H9 (cell line): ENCODE results near the gene GGA1. TPM values are rescaled to one million over a fixed set of nuclear protein-coding genes. Genes with fewer than 3 reads are reported as not detected.
A peak's percentile ranks its signal among the peaks of the same experiment; 100 is the strongest.

ENCODE experiments used
- DNase-seq: peaks from one replicate; pipeline ENCODE4 v3.0.0-alpha.2; 2017
- H2AFZ ChIP-seq: one replicate; pipeline ENCODE4 v1.6.1; 2013; ENCODE audit warnings: mild to moderate bottlenecking, low read length, control low read depth, moderate library complexity
- H2AK5ac ChIP-seq: 2 replicates; pipeline ENCODE4 v1.6.1; 2013; ENCODE audit warnings: low read length, control low read depth, mixed read lengths; ENCODE audit not compliant: insufficient read length
- H2BK120ac ChIP-seq: one replicate; pipeline ENCODE4 v1.6.1; 2013; ENCODE audit warnings: low read depth, mild to moderate bottlenecking, low read length, control low read depth, inconsistent platforms; ENCODE audit not compliant: poor library complexity, severe bottlenecking
- H2BK12ac ChIP-seq: 2 replicates; pipeline ENCODE4 v1.6.1; 2013; ENCODE audit warnings: low read length, control low read depth, mixed read lengths, low read depth; ENCODE audit not compliant: insufficient read length
- H2BK15ac ChIP-seq: 2 replicates; pipeline ENCODE4 v1.6.1; 2013; ENCODE audit warnings: low read depth, low read length, control low read depth
- H2BK20ac ChIP-seq: one replicate; pipeline ENCODE4 v1.6.1; 2013; ENCODE audit warnings: low read depth, mild to moderate bottlenecking, low read length, control low read depth, inconsistent platforms; ENCODE audit not compliant: poor library complexity, severe bottlenecking
- H2BK5ac ChIP-seq: 2 replicates; pipeline ENCODE4 v1.6.1; 2013; ENCODE audit warnings: low read length, control low read depth, mixed read lengths; ENCODE audit not compliant: insufficient read length
- H3K14ac ChIP-seq: 2 replicates; pipeline ENCODE4 v1.6.1; 2013; ENCODE audit warnings: low read length, control low read depth; ENCODE audit not compliant: insufficient read depth
- H3K18ac ChIP-seq: 2 replicates; pipeline ENCODE4 v1.6.1; 2013; ENCODE audit warnings: low read depth, mild to moderate bottlenecking, mixed read lengths, low read length, control low read depth; ENCODE audit not compliant: insufficient read length
- H3K23ac ChIP-seq: 2 replicates; pipeline ENCODE4 v1.6.1; 2013; ENCODE audit warnings: low read length, control low read depth, mixed read lengths, low read depth; ENCODE audit not compliant: insufficient read length
- H3K23me2 ChIP-seq: 2 replicates; pipeline ENCODE4 v1.6.1; 2013; ENCODE audit warnings: low read depth, mild to moderate bottlenecking, mixed read lengths, low read length, control low read depth; ENCODE audit not compliant: insufficient read length, poor library complexity, severe bottlenecking
- H3K27ac ChIP-seq: 2 replicates; pipeline ENCODE4 v1.5.1; 2013; ENCODE audit warnings: low read length, control low read depth, mixed read lengths, low read depth; ENCODE audit not compliant: insufficient read length
- H3K27me3 ChIP-seq: 2 replicates; pipeline ENCODE4 v1.6.1; 2013; ENCODE audit warnings: low read length, control low read depth, inconsistent platforms; ENCODE audit not compliant: insufficient read depth
- H3K4ac ChIP-seq: 2 replicates; pipeline ENCODE4 v1.6.1; 2013; ENCODE audit warnings: low read depth, mild to moderate bottlenecking, control low read depth, inconsistent platforms, low read length, moderate library complexity
- H3K4me1 ChIP-seq: 2 replicates; pipeline ENCODE4 v1.6.1; 2013; ENCODE audit warnings: low read length, control low read depth, inconsistent platforms; ENCODE audit not compliant: insufficient read depth
- H3K4me2 ChIP-seq: 2 replicates; pipeline ENCODE4 v1.6.1; 2013; ENCODE audit warnings: low read length, control low read depth, mixed read lengths; ENCODE audit not compliant: insufficient read length, insufficient read depth
- H3K56ac ChIP-seq: 2 replicates; pipeline ENCODE4 v1.6.1; 2013; ENCODE audit warnings: low read depth, mild to moderate bottlenecking, mixed read lengths, low read length, control low read depth; ENCODE audit not compliant: insufficient read length
- H3K79me1 ChIP-seq: 2 replicates; pipeline ENCODE4 v1.6.1; 2013; ENCODE audit warnings: low read depth, mild to moderate bottlenecking, moderate library complexity, low read length, control low read depth, inconsistent platforms; ENCODE audit not compliant: insufficient read depth, poor library complexity, severe bottlenecking
- H3K79me2 ChIP-seq: 2 replicates; pipeline ENCODE4 v1.6.1; 2013; ENCODE audit warnings: low read length, control low read depth, inconsistent platforms; ENCODE audit not compliant: insufficient read depth
- H3K9ac ChIP-seq: 2 replicates; pipeline ENCODE4 v1.6.1; 2013; ENCODE audit warnings: low read length, control low read depth, mixed read lengths; ENCODE audit not compliant: insufficient read length; ENCODE audit errors: extremely low read depth
- H3K9me3 ChIP-seq: one replicate; pipeline ENCODE4 v1.6.1; 2013; ENCODE audit warnings: low read depth, low read length, inconsistent platforms; ENCODE audit not compliant: control insufficient read depth
- H3T11ph ChIP-seq: one replicate; pipeline ENCODE4 v1.6.1; 2013; ENCODE audit warnings: mild to moderate bottlenecking, low read length, control low read depth, inconsistent platforms
- H4K20me1 ChIP-seq: one replicate; pipeline ENCODE4 v1.6.1; 2013; ENCODE audit not compliant: control insufficient read depth, insufficient read length, insufficient read depth
- H4K5ac ChIP-seq: 2 replicates; pipeline ENCODE4 v1.6.1; 2013; ENCODE audit warnings: low read depth, mild to moderate bottlenecking, mixed read lengths, low read length, control low read depth; ENCODE audit not compliant: insufficient read length
- H4K8ac ChIP-seq: replicated peaks from 2 replicates; pipeline ENCODE4 v1.6.1; 2013; ENCODE audit warnings: low read length, control low read depth, mixed read lengths, low read depth; ENCODE audit not compliant: insufficient read length
- H4K91ac ChIP-seq: 2 replicates; pipeline ENCODE4 v1.6.1; 2013; ENCODE audit warnings: low read depth, mild to moderate bottlenecking, moderate library complexity, mixed read lengths, low read length, control low read depth; ENCODE audit not compliant: insufficient read length
- H3K27ac Mint-ChIP-seq, 3 experiments: 2 replicates in 2 of 3; 3 replicates in 1 of 3; pipeline ENCODE4 v1.8.0; 2020 to 2021; ENCODE audit warnings: mixed read lengths in 3 of 3, mild to moderate bottlenecking in 1 of 3, moderate library complexity in 1 of 3
- H3K27me3 Mint-ChIP-seq: 2 replicates; pipeline ENCODE4 v1.8.0; 2021; ENCODE audit warnings: low read depth, mild to moderate bottlenecking, moderate library complexity, mixed read lengths
- H3K36me3 Mint-ChIP-seq, 3 experiments: 2 replicates in 2 of 3; 3 replicates in 1 of 3; pipeline ENCODE4 v1.8.0; 2020 to 2021; ENCODE audit warnings: low read depth in 3 of 3, mixed read lengths in 3 of 3; ENCODE audit not compliant: insufficient read depth in 1 of 3
- H3K4me1 Mint-ChIP-seq, 2 experiments: 2 replicates each; pipeline ENCODE4 v1.8.0; 2020; ENCODE audit warnings: mixed read lengths in 2 of 2
- H3K4me3 Mint-ChIP-seq, 2 experiments: 2 replicates in 1 of 2; 3 replicates in 1 of 2; pipeline ENCODE4 v1.8.0; 2020 to 2021; ENCODE audit warnings: mild to moderate bottlenecking in 2 of 2, mixed read lengths in 2 of 2, moderate library complexity in 1 of 2
- H3K9me3 Mint-ChIP-seq, 2 experiments: 2 replicates in 1 of 2; 3 replicates in 1 of 2; pipeline ENCODE4 v1.8.0; 2020; ENCODE audit warnings: mild to moderate bottlenecking in 2 of 2, mixed read lengths in 2 of 2, moderate library complexity in 1 of 2
- CTCF ChIP-seq: fragments of 200-600 bp; sonication (generic); conservative IDR thresholded peaks from 3 replicates; pipeline ENCODE4 v1.8.0; 2021; ENCODE audit warnings: antibody characterized with exemption, mild to moderate bottlenecking
- WGBS: extraction: QIAGEN DNeasy Blood & Tissue Kit; methylation state at CpG from one replicate; pipeline ENCODE4 v1.1.7; 2013; ENCODE audit warnings: missing lambda C conversion rate, low lambda C conversion rate, mixed read lengths; ENCODE audit not compliant: insufficient read length; ENCODE audit errors: extremely low coverage; 5-methylcytosine and 5-hydroxymethylcytosine counted together
- total RNA-seq: library from RNA; stranded (reverse); gene quantifications from 2 replicates; pipeline ENCODE4 v1.2.1, GENCODE V29; 2021

GGA1 gene
- total RNA-seq, 1 experiment from 2014 or later = 61.7 TPM

- Histone ChIP-seq H4K8ac (no peak overlapping the region), H3K14ac (no peak overlapping the region), H3K18ac (no peak overlapping the region), H3K23ac (no peak overlapping the region), H3K4me1 (no peaks in the 10 kb centered on the region), H2BK20ac (no peak overlapping the region), H2BK5ac (no peak overlapping the region), H3K9me3 (no peaks in the 10 kb centered on the region), H3K23me2 (no peaks in the 10 kb centered on the region), H2BK15ac (no peak overlapping the region), H3K27ac (no peak overlapping the region), H3K4me2 (no peak overlapping the region), H3T11ph (no peak overlapping the region), H2BK12ac (no peak overlapping the region), H4K5ac (no peak overlapping the region), H3K79me1 (no peaks in the 10 kb centered on the region), H3K9ac (no peak overlapping the region), H3K27me3 (no peaks in the 10 kb centered on the region), H3K56ac (no peak overlapping the region), H3K79me2 (no peaks in the 10 kb centered on the region), H4K20me1 (no peaks in the 10 kb centered on the region), H3K4ac (no peak overlapping the region), H2AK5ac (no peak overlapping the region), H4K91ac (no peak overlapping the region), H2AFZ (no peak overlapping the region), H2BK120ac (no peak overlapping the region)
- DNase-seq = no peak
- Mint-ChIP-seq H3K27ac (no peak overlapping the region), H3K4me3 (no peak overlapping the region), H3K9me3 (no peaks in the 10 kb centered on the region), H3K36me3 (no peaks in the 10 kb centered on the region), H3K4me1 (peaks cover 4 to 7% of the 10 kb centered on the region in 2 experiments), H3K27me3 (peaks cover 6% of the 10 kb centered on the region; the same call in 1 of the 2 replicates)
- WGBS = no CpG with 5 or more reads among the region's 5 CpGs
- peak; percentile 19; the same call in 1 of the 3 replicates for TF ChIP-seq CTCF
Measured at GRCh38 chr22:37594237-37594636, 14.4 kb upstream of the GGA1 start.
